Mesenchymal stem cell (in vitro differentiated cells and primary cell): ENCODE results near the gene LRRC71.

Experiments used
- DNase-seq: peaks from one replicate; pipeline ENCODE4 v3.0.0-alpha.2; 2013
- H2AFZ ChIP-seq: one replicate; pipeline ENCODE4 v1.6.1; 2013; ENCODE audit warnings: low read depth, mild to moderate bottlenecking, control low read depth, inconsistent platforms, low read length, moderate library complexity
- H2AK5ac ChIP-seq: 2 replicates; pipeline ENCODE4 v1.6.1; 2013; ENCODE audit warnings: low read length, moderate library complexity, mild to moderate bottlenecking, inconsistent platforms; ENCODE audit not compliant: severe bottlenecking
- H2BK120ac ChIP-seq: one replicate; pipeline ENCODE4 v1.6.1; 2013; ENCODE audit warnings: low read depth, mild to moderate bottlenecking, inconsistent platforms, low read length, moderate library complexity
- H2BK12ac ChIP-seq, 2 experiments: one replicate each; pipeline ENCODE4 v1.6.1; 2013; ENCODE audit warnings: inconsistent platforms in 2 of 2, low read length in 2 of 2, mild to moderate bottlenecking in 2 of 2, moderate library complexity in 2 of 2, control low read depth in 1 of 2
- H2BK15ac ChIP-seq: one replicate; pipeline ENCODE4 v1.6.1; 2013; ENCODE audit warnings: mild to moderate bottlenecking, low read depth, inconsistent platforms; ENCODE audit not compliant: poor library complexity, severe bottlenecking
- H2BK5ac ChIP-seq: 2 replicates; pipeline ENCODE4 v1.6.1; 2013; ENCODE audit warnings: low read depth, mild to moderate bottlenecking, low read length, control low read depth, inconsistent platforms; ENCODE audit not compliant: poor library complexity, severe bottlenecking
- H3K14ac ChIP-seq, 2 experiments: one replicate each; pipeline ENCODE4 v1.6.1; 2013; ENCODE audit warnings: inconsistent platforms in 2 of 2, low read length in 2 of 2, control low read depth in 1 of 2, mild to moderate bottlenecking in 1 of 2, moderate library complexity in 1 of 2
- H3K18ac ChIP-seq, 2 experiments: one replicate each; pipeline ENCODE4 v1.6.1; 2013; ENCODE audit warnings: inconsistent platforms in 2 of 2, low read length in 2 of 2, control low read depth in 1 of 2, low read depth in 1 of 2, mild to moderate bottlenecking in 1 of 2
- H3K23ac ChIP-seq, 2 experiments: one replicate each; pipeline ENCODE4 v1.6.1; 2013; ENCODE audit warnings: inconsistent platforms in 2 of 2, low read length in 2 of 2, mild to moderate bottlenecking in 2 of 2, moderate library complexity in 2 of 2, control low read depth in 1 of 2
- H3K27ac ChIP-seq: 2 replicates; pipeline ENCODE4 v1.5.1; 2013; ENCODE audit warnings: mild to moderate bottlenecking, moderate library complexity, low read length, control low read depth, inconsistent platforms; ENCODE audit not compliant: poor library complexity, severe bottlenecking
- H3K27me3 ChIP-seq, 2 experiments: 2 replicates each; pipeline versions ENCODE4 v1.6.1 to v1.7.0; 2013; ENCODE audit warnings: low read length in 2 of 2, mild to moderate bottlenecking in 2 of 2, moderate library complexity in 2 of 2, control low read depth in 1 of 2, inconsistent platforms in 1 of 2; ENCODE audit not compliant: control insufficient read depth in 1 of 2, insufficient read depth in 1 of 2
- H3K36me3 ChIP-seq, 2 experiments: 2 replicates each; pipeline versions ENCODE4 v1.6.1 to v1.7.0; 2013; ENCODE audit warnings: low read length in 2 of 2, control low read depth in 1 of 2, inconsistent platforms in 1 of 2, low read depth in 1 of 2, mild to moderate bottlenecking in 1 of 2; ENCODE audit not compliant: insufficient read depth in 2 of 2, control insufficient read depth in 1 of 2
- H3K4ac ChIP-seq, 2 experiments: one replicate each; pipeline ENCODE4 v1.6.1; 2013; ENCODE audit warnings: inconsistent platforms in 2 of 2, low read length in 2 of 2, mild to moderate bottlenecking in 2 of 2, moderate library complexity in 2 of 2, control low read depth in 1 of 2, low read depth in 1 of 2
- H3K4me1 ChIP-seq: 2 replicates; pipeline ENCODE4 v1.6.1; 2013; ENCODE audit warnings: low read depth, low read length, control low read depth; ENCODE audit not compliant: control insufficient read depth, insufficient read depth
- H3K4me2 ChIP-seq: 2 replicates; pipeline ENCODE4 v1.6.1; 2013; ENCODE audit warnings: low read length, mild to moderate bottlenecking, inconsistent platforms; ENCODE audit not compliant: poor library complexity, severe bottlenecking
- H3K4me3 ChIP-seq, 2 experiments: 2 replicates each; pipeline versions ENCODE4 v1.5.1 to v1.7.0; 2013; ENCODE audit warnings: low read length in 2 of 2, mild to moderate bottlenecking in 2 of 2, control low read depth in 1 of 2, low read depth in 1 of 2; ENCODE audit not compliant: insufficient read depth in 1 of 2
- H3K79me1 ChIP-seq: replicated peaks from 2 replicates; pipeline ENCODE4 v1.6.1; 2013; ENCODE audit warnings: mild to moderate bottlenecking, control low read depth, low read length, inconsistent platforms; ENCODE audit not compliant: poor library complexity, severe bottlenecking
- H3K9ac ChIP-seq: 2 replicates; pipeline ENCODE4 v1.7.0; 2013; ENCODE audit warnings: mild to moderate bottlenecking, low read length, moderate library complexity
- H3K9me3 ChIP-seq: 2 replicates; pipeline ENCODE4 v1.7.0; 2013; ENCODE audit warnings: mild to moderate bottlenecking, low read length; ENCODE audit not compliant: control insufficient read depth
- H4K8ac ChIP-seq: one replicate; pipeline ENCODE4 v1.6.1; 2013; ENCODE audit warnings: inconsistent platforms, mild to moderate bottlenecking, low read length, moderate library complexity
- H4K91ac ChIP-seq: one replicate; pipeline ENCODE4 v1.6.1; 2013; ENCODE audit warnings: mild to moderate bottlenecking, low read length, inconsistent platforms
- WGBS: methylation state at CpG from one replicate; pipeline ENCODE4 v1.1.7; 2013; ENCODE audit warnings: mixed read lengths; 5-methylcytosine and 5-hydroxymethylcytosine counted together

The LRRC71 gene

GRCh38 chr1:156947127-156947526 is 26.7 kb downstream of the LRRC71 start:
- peaks cover 81 to 99% of the 10 kb centered on the region in 2 experiments for H3K36me3 ChIP-seq
- no peak overlapping the region for H3K9ac ChIP-seq
- H3K23ac ChIP-seq = no peak overlapping the region
- H3K18ac ChIP-seq = no peak overlapping the region
- H2AK5ac ChIP-seq = no peak overlapping the region
- no peak overlapping the region for H3K27ac ChIP-seq
- H3K14ac ChIP-seq = no peak overlapping the region
- no peak overlapping the region for H2AFZ ChIP-seq
- no peak for DNase-seq
- H3K79me1 ChIP-seq = no peaks in the 10 kb centered on the region
- no peaks in the 10 kb centered on the region for H3K9me3 ChIP-seq
- H2BK15ac ChIP-seq = no peak overlapping the region
- H4K8ac ChIP-seq = no peak overlapping the region
- no peaks in the 10 kb centered on the region for H3K4me1 ChIP-seq
- no peak overlapping the region for H2BK5ac ChIP-seq
- no peak overlapping the region for H2BK12ac ChIP-seq
- H2BK120ac ChIP-seq = no peak overlapping the region
- H3K4ac ChIP-seq = no peak overlapping the region
- no peaks in the 10 kb centered on the region for H3K27me3 ChIP-seq
- WGBS = 98% methylated on average over 9 of the region's 9 CpGs
- no peak overlapping the region for H3K4me2 ChIP-seq
- no peak overlapping the region for H3K4me3 ChIP-seq
- H4K91ac ChIP-seq = no peak overlapping the region

- H3K27ac ChIP-seq = no peak overlapping the region
- WGBS = 97% methylated on average over 17 of the region's 17 CpGs
These were observed 27.5 kb downstream of the LRRC71 start for GRCh38 chr1:156947818-156948525.

GRCh38 chr1:156948708-156949107 is 28.3 kb downstream of the LRRC71 start:
- Histone ChIP-seq H4K8ac (no peak overlapping the region), H3K9me3 (no peaks in the 10 kb centered on the region), H3K23ac (no peak overlapping the region), H3K4me1 (no peaks in the 10 kb centered on the region), H3K9ac (no peak overlapping the region), H2AFZ (no peak overlapping the region), H2BK15ac (no peak overlapping the region), H4K91ac (no peak overlapping the region), H2BK12ac (no peak overlapping the region), H3K4me3 (no peak overlapping the region), H3K27ac (no peak overlapping the region), H2BK120ac (no peak overlapping the region), H3K4me2 (no peak overlapping the region), H2BK5ac (no peak overlapping the region), H3K14ac (no peak overlapping the region), H3K79me1 (no peaks in the 10 kb centered on the region), H2AK5ac (no peak overlapping the region), H3K18ac (no peak overlapping the region), H3K36me3 (peaks cover 75 to 99% of the 10 kb centered on the region in 2 experiments), H3K4ac (no peak overlapping the region), H3K27me3 (no peaks in the 10 kb centered on the region)
- 85% methylated on average over 4 of the region's 4 CpGs for WGBS
- DNase-seq = peak; percentile 8

More at GRCh38 chr1:156947818-156948525, 27.5 kb downstream of the LRRC71 start:
- no peak overlapping the region for H2AFZ ChIP-seq
- H3K23ac ChIP-seq = no peak overlapping the region
- no peaks in the 10 kb centered on the region for H3K79me1 ChIP-seq
- H3K4me1 ChIP-seq = no peaks in the 10 kb centered on the region
- H4K91ac ChIP-seq = no peak overlapping the region
- H3K4me3 ChIP-seq = no peak overlapping the region
- no peak overlapping the region for H2AK5ac ChIP-seq
- H2BK12ac ChIP-seq = no peak overlapping the region
- peaks cover 78 to 99% of the 10 kb centered on the region in 2 experiments for H3K36me3 ChIP-seq
- H3K18ac ChIP-seq = no peak overlapping the region
- H3K9ac ChIP-seq = no peak overlapping the region
- DNase-seq = no peak
- no peak overlapping the region for H3K4ac ChIP-seq
- H2BK15ac ChIP-seq = no peak overlapping the region
- no peaks in the 10 kb centered on the region for H3K27me3 ChIP-seq
- no peaks in the 10 kb centered on the region for H3K9me3 ChIP-seq
- H3K4me2 ChIP-seq = no peak overlapping the region
- H4K8ac ChIP-seq = no peak overlapping the region
- H2BK5ac ChIP-seq = no peak overlapping the region
- no peak overlapping the region for H2BK120ac ChIP-seq
- no peak overlapping the region for H3K14ac ChIP-seq

- H3K4ac ChIP-seq = no peak overlapping the region
- H3K79me1 ChIP-seq = no peaks in the 10 kb centered on the region
- H3K36me3 ChIP-seq = peaks cover 71 to 96% of the 10 kb centered on the region in 2 experiments
- no peak overlapping the region for H2BK120ac ChIP-seq
- H3K4me3 ChIP-seq = no peak overlapping the region
- no peak overlapping the region for H3K23ac ChIP-seq
- no peak overlapping the region for H3K9ac ChIP-seq
- no peak overlapping the region for H4K91ac ChIP-seq
- WGBS = 66% methylated on average over 5 of the region's 5 CpGs
- no peaks in the 10 kb centered on the region for H3K27me3 ChIP-seq
- H2BK12ac ChIP-seq = no peak overlapping the region
- peak; percentile 12 for DNase-seq
- H3K18ac ChIP-seq = no peak overlapping the region
- no peak overlapping the region for H3K14ac ChIP-seq
- no peak overlapping the region for H4K8ac ChIP-seq
- no peaks in the 10 kb centered on the region for H3K9me3 ChIP-seq
- no peak overlapping the region for H3K4me2 ChIP-seq
- no peak overlapping the region for H3K27ac ChIP-seq
- no peak overlapping the region for H2BK5ac ChIP-seq
- no peak overlapping the region for H2AFZ ChIP-seq
- H2AK5ac ChIP-seq = no peak overlapping the region
- no peak overlapping the region for H2BK15ac ChIP-seq
- H3K4me1 ChIP-seq = no peaks in the 10 kb centered on the region
These were observed 28.7 kb downstream of the LRRC71 start for GRCh38 chr1:156949127-156949526.
